ENCODE results near the gene CCL2. TPM values are rescaled to one million over a fixed set of nuclear protein-coding genes. Genes with fewer than 3 reads are reported as not detected.

Gene CCL2
- total and polyA plus RNA-seq, 2 of the 8 experiments (the other 6 are each of a cell fraction or from before 2014, with no cell fraction given) = 3.0 to 3.7 TPM

- no peak for TF ChIP-seq RFX5 (IDR thresholded peaks at IDR 0.05; ENCODE audit: borderline replicate concordance, low read depth, low read length)
Measured at GRCh38 chr17:34246446-34246845, 8.6 kb upstream of the CCL2 start (continued).
